ENCODE results near the gene GFM1.

- no peak for TF ChIP-seq CTCF (IDR thresholded peaks at IDR 0.05)
- no peak for TF ChIP-seq POLR2A (IDR thresholded peaks at IDR 0.05)
Measured at GRCh38 chr3:158696618-158697017, 52.3 kb downstream of the GFM1 start.

All from esophagus squamous epithelium (tissue), 4 donors.